Stimulated activated CD4-positive, alpha-beta T cell treated with anti-CD3 and anti-CD28 coated beads, Interleukin-1b, Interleukin-23, amount 100 ng/mL, for 48 hours (primary cell): ENCODE measurements around the gene SCRT2.

Experiments
- DNase-seq: peaks from one replicate; pipeline ENCODE4 v3.0.0-alpha.2; 2020

SCRT2 gene

GRCh38 chr20:623021-623420 lies 52.6 kb downstream of the SCRT2 start:
- no peak for DNase-seq

GRCh38 chr20:622161-622560 lies 53.4 kb downstream of the SCRT2 start:
- DNase-seq: no peak

DNA sequence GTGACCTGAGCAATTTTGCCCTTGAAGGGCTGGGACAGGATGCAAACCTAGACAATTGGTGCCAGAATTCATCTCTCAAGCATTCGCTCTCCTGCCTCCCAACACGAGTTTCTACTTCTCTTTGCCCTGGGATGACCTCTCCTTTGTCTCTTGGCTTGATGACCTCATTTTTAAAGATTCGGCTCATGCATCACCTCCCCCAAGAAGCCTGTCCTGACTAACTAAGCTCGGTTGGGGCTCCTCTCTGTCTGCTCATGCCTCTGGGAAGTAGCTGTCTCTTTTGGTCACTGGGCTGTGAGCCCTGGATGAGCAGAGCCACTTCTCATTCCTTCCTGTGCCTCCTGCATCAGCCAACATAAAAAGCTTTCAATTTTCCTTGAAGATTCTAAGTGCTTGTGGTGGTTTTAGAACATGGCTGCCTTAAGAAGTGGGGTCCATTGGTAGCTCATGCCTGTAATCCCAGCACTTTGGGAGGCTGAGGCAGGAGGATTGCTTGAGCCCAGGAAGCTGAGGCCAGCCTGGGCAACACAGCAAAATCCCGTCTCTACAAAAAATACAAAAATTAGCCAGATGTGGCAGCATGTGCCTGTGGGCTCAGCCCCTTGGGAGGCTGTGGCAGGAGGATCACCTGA lies 54.4 kb downstream of the SCRT2 start:
- no peak for DNase-seq

GRCh38 chr20:620246-620645 lies 55.4 kb downstream of the SCRT2 start:
- no peak for DNase-seq

GRCh38 chr20:618980-619379 lies 56.6 kb downstream of the SCRT2 start:
- no peak for DNase-seq

DNA sequence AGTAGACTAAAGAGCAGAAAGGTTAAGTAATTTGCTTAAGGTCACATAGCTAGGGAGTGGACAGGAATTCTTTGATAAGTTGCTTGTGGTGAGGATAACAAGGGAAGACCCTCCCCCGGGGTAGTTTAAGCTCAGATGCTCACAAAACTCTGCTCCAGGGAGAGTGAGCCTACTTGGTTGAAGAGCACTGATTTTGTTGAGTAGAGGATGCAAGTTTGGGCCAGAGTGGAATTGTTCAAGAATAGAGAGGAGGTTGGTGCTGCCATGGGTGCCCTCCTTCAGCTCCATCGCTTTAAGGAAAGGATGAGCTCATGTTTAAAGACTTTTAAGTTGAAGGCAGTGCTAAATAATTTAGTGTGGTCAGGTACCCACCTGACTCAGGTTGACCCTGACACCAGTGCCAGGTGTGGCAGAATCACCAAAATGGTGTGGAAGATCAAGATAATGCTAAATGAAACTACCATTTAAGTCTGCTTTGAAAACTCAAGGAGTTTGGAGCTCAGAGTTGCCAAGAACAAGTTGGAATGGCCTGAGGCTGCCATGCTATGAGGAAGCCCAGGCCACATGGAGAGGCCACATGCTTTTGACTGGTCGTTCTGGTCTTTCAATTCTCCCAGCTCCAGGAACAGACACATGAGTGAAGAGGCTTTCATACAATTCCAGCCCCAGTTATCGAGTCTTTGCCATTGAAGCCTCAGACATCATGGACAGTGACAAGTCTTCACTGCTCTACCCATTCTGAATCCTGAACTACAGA lies 57.5 kb downstream of the SCRT2 start:
- no peak for DNase-seq

DNA sequence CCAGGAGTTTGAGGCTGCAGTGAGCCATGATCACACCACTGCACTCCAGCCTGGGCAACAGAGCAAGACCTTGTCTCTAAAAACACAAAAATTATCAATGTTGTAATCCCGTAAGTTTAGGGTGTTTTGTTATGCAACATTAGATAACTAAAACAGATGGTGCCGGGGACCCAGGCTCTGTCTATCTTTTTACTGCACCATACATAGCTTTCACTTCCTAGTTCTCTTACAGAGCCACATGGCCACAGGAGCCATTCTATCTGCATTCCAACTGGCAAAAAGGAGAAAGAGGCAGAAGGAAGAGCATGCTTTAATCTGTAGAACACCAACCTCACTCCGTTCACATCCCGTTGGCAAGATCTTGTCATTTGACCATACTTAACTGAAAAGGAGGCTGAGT lies 60.1 kb downstream of the SCRT2 start:
- no peak for DNase-seq

GRCh38 chr20:611843-612185 lies 63.8 kb downstream of the SCRT2 start:
- DNase-seq: no peak
